GM19023 (cell line): ENCODE data around the gene OR2T35.

ENCODE experiments used
- ATAC-seq: cut with Tn5 transposase; IDR thresholded peaks from one replicate; pipeline ENCODE4 v1.9.1; 2021; ENCODE audit warnings: mild to moderate bottlenecking, moderate library complexity; ENCODE audit not compliant: unreplicated experiment

Gene OR2T35

DNA sequence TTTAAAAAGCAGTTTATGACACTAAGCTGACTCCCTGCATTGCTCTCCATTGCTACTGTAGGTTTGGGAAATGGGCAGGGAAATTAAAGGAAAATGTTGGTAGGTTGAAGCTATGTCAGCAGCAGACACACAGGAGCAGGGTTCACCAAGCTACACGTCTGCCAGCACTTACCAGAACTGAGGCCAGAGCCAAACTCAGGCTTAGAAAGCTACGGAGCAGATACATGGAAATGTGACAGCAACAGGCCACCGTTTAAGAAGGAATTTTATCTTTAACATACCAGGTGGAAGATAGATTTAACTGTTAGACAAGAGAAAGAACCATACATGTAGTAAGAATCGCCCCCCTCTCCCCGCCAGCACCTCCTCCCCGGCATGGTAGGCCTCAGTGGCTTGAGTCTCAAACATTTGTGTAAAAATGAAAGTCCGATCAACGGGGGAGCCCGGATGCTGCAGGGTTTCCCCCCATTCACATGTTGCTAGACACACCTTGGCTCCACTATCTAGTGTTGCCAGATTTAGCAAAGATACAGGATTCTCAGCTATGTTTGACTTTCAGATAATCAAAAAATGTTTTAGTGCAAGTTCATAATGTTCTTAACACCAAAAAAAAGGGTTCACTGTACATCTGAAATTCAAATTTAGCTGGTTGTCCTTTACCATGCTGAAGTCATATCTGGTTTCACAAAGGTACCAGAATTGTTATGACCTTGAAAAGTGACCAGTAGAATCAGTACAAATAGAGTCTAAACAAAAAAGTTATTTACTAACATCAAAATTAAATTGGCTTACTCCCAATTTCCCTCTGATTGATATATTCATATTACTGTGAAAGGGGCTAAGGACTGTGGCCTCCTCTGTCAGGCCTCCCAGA lies 16.9 kb downstream of the OR2T35 start:
- peak; percentile 95 for ATAC-seq

DNA sequence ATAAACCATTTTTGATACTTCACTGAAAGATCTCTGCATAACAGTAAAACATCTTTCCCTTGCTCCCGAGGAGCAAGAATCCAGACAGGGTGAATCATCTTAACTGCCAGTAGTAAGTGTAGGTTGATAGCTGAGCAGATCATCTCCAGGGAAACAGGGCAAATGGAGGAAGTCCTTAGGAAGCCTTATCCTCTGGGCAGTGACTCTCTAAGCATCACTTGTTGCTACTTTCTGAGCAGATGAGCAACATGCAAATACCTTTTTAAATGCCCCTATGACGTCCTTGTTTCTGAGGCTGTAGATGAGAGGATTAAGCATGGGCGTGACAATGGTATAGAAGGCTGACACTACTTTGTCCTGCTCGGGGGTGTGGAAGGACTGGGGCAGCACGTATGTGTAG lies 19.1 kb downstream of the OR2T35 start:
- no peak for ATAC-seq

DNA sequence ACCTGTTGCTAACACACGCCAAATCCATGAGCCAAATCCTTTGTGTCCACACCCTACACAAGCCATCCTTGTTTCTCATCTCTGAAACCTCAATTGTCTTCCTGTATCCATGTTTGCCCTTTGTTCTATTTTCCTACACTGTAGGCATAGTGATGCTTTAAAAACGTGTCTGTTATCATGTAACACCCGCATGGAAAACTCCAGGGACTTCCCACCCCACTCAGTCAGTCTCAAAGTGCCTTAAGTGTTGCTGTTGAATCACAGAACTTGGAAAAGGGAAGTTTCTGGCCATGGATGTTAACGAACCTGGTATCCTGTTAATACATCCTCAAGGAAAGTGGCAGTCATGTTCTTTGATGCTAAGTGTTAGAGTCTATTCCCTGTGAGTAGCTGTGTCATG lies 19.9 kb downstream of the OR2T35 start:
- no peak for ATAC-seq

DNA sequence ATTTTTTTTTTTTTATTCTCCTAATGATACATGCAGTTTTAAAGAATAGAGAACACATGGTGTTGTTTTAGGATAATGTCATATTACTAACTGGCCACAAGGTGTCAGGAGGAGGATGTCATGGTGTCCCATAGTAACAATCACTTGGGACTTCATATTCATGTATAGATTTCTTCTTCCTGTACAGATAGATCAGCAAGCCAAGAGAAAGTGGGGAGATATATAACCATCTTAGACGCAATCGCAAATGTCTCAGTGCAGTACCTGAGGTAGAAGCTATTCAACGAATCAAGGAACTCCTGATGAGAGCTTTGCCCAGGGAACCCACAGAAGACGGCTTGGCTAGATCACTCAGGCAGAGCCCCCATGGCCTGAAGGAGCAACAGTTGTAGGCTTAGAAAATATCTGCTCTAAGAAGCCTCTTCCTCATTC lies 22.5 kb downstream of the OR2T35 start:
- ATAC-seq: peak; percentile 86

DNA sequence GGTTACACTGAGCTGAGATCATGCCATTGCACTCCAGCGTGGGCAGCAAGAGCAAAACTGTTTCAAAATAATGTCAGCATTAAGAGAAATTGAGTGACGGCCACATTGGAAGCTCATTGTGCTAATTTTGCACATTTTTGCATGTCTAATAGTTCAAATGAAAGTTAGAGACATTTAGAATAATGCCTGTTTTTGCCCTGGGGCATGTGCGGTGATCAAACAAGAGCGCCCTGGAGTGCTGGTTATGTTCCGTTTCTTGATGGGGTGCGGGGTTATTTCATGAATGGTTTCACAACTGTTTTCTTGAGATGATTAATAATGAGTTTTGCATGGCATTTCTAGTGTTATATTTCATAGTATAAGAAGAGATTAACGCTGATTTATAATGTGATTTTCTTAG lies 23.3 kb downstream of the OR2T35 start:
- ATAC-seq: no peak

DNA sequence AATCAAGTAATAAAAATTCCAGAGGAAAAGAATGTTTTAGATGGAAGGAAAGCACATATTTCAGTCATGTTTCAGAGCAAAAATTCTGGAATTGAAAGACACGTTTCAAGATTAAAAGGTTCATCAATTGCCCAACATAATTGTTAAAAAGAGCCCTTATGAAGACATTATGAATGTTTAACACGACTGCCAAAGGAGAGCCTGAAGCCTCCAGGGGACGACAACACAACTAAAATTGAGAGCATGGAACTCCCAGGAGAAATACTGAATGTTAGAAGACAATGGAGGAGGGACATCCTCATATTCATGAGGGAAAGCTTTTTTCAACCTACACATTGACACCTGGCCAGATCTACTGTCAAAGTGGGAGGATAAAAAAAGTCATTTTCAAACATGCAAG lies 26.2 kb downstream of the OR2T35 start:
- ATAC-seq: no peak

DNA sequence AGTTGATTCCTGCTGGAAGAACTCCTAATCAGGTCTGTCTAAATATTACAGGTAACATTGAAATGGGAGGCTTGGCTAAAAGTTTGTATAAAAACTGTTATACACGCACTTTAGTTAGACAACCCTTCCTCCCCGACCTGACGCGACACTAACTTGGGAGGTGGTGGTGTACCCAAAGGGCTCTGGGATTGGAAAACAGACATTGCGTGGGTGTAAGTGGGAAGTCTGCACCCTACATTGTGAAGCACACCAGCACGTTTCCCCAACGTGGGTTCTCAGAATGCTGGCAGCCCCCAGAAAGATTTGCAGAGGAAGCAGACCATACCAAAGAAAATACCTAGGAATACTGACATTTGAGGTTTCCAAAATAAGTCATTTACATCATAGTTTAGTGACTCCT lies 27.0 kb downstream of the OR2T35 start:
- no peak for ATAC-seq

DNA sequence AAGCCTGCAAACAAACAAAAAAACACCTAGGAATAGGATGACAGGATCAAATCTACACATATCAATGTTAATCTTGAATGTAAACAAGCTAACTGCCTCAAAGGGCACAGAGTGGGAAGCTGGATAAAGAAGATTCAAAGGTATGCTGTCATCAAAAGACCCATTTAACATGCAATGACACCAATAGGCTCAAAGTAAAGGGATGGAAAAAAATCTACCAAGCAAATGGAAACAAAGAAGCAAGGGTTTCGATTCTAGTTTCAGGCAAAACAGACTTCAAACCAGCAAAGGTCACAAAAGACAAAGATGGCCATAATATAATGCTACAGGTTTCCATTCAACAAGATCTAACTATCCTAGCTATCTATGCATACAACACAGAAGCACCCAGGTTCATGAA lies 31.3 kb downstream of the OR2T35 start:
- ATAC-seq: no peak

DNA sequence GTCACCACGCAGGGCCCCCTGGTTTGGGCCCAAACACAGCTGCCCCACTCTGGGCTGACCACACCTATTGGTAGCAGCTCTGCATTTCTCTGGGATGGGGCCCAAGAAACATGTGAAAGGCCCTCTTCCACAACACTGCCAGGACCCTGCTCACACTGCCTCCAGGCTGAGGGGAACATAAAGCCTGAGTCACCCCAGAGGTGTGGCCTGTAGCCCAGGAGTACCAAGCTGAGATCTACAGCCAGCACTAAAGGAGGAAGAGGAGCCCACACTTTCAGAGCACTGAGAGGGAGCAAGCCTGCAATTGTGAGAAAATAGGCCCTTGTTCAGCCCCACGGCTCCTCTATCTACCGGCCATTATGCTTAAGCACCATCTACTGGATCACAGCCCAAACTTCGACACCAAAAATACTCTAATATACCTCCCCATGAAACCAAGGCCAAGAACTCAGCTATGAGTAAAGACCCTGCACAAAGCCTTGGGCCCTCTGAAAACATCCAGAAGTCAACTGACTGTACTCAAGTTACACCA lies 33.1 kb downstream of the OR2T35 start:
- ATAC-seq: no peak

DNA sequence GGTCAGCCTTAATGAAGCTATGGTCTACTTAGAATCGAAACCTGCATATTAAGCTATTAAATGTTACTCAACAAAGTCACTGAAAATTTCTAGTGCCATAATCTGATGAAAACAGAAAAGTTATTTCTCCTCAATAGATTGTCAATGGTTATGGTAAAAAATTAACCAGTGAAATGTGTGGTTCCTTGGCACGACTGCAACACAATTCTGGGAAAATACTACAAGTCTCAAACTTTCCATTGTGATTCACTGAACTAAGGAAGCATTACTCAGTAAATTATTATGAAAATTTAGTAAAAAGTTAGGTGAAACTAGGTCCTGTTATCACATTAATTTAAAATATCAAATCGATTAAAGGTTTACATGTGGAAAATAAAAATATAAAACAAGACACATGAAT lies 34.8 kb downstream of the OR2T35 start:
- no peak for ATAC-seq

DNA sequence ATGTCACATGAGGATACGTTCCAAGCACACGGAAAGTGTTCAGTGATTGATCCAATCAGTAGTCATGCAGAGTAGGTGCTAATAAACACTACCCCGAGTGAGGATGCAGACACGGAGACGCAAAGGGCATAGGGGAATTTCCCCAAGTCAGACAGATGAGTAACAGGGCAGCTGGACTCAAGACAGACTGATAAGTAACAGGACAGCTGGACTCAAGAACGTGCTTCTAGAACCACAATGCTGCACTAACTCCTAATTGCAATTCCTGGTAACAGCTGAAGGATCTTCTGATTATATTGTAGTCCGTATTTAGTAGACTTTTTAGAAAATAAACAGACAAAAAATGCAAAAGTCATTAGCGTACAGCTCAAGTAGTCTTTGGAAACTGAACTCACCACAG lies 45.7 kb downstream of the OR2T35 start:
- ATAC-seq: no peak

DNA sequence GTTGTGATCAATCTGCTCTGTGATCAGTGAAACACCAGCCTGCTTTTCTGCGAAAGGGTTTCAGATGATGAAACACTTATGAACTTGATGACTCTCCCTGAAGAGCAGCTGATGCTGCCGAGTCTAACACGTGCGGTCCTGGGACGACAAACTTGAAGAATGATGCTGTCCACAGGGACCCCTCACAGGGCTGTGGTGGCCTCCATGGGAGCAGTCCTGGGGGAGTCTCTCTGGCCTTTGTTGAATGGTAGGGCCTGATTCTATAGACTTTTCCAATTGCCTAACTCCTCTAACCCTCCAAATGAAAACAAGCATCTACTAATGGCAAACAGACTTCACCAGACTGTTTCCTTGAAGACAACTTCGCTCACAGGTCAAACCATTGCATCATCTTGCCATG lies 47.5 kb downstream of the OR2T35 start, which contains the start of gene OR2T10:
Gene OR2T10, minus strand, starts transcription at position 112 of the 400 bp plus-strand sequence. CDS start 3,932 bp downstream, outside the sequence.
- ATAC-seq: no peak

DNA sequence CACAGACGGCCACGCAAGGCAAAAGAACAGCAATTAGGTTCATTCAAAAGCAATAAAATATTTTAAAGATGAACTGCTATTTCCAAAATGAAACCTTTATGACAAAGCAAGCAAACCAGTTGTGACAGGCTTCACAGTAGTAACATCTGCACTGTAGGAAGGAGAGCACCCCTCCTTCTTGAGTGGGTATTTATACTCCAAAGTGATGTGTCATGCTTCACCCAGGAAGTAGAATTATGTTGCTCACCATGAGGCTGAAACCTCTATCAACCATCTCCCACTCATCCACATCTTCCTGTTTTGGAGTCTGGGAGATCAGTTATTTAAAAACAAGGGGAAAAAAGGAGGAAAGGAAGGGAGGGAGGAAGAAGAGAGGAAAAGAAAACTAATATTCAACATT lies 48.5 kb downstream of the OR2T35 start:
- no peak for ATAC-seq

DNA sequence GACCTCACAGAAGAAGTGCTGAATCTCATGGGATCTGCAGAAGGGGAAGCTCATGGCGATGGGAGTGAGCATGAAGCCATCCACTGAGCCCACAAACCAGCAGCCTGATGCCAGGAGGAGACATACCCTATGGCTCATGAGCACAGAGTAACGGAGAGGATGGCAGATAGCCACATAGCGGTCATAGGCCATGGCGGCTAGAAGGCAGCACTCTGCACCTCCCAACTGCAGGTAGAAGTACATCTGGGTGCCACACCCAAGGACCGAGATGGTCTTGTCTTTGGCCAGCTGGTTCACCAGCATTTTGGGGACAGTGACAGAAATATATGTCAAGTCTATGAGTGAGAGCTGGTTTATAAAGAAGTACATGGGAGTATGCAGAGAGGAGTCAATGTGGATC lies 51.9 kb downstream of the OR2T35 start:
- no peak for ATAC-seq

DNA sequence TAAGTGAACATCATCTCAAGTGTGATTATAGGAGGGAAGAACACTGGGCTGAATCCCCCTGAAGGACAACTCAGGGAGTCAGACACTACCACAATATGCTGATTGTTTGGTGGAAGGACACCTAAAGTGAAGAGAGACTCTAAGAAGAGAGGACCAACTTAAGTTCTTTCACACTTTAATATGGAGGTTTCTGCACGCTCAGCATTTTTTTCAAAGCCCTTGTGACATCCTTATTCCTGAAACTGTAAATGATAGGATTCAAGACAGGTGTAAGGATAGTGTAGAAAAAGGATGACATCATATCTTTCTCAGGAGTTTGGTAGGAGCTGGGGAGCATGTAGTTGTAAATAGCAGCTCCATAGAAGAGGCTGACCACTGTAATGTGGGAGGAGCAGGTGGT lies 52.4 kb downstream of the OR2T35 start:
- ATAC-seq: no peak

DNA sequence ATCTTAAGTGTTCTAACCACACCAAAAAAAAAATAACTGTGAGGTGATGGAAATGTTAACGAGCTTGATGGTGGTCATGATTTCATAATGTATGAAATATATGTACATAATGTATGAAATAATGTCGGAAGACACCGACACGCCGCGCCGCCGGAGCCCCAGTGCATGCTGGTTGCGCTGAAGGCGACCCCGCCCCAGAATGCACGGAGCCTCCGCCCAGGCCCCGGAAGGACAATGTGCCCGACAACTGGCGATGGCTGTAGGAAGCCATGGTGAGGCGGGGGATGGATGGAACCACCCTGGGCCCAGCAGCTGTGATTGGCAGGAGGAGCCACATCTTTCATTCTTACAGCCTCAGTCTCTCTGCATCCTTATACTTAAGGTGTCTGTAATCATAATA lies 55.0 kb downstream of the OR2T35 start:
- no peak for ATAC-seq

DNA sequence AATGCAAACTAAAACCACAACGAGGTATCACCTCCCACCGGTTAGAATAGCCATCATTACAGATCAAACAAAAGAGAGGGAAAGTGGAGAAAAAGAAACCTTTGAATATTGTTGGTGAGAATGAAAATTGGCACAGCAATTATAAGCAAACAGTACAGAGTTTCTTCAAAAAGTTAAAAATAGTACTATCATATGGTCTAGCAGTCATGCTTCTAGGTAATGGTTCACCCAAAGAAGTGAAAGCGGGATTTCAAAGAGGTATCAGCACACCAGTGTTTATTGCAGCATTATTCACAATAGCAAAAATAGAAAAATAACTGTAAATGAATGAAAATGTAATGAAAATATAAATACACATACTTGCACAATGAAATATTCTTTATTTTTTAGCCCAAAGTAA lies 55.7 kb downstream of the OR2T35 start:
- ATAC-seq: no peak
